Stimulated activated CD4-positive, alpha-beta T cell treated with anti-CD3 and anti-CD28 coated beads, Interleukin-2, amount 100 ng/mL, for 48 hours (primary cell): ENCODE measurements around the gene SELPLG.
"Not testable (repeated sequence)": the region's sequence is repeated elsewhere in the genome, so short reads cannot be mapped to it uniquely, and the experiment has no call there.

Source experiments
- DNase-seq, 2 donors: peaks; one replicate each; pipeline ENCODE4 v3.0.0-alpha.2; 2020

The SELPLG gene

DNA sequence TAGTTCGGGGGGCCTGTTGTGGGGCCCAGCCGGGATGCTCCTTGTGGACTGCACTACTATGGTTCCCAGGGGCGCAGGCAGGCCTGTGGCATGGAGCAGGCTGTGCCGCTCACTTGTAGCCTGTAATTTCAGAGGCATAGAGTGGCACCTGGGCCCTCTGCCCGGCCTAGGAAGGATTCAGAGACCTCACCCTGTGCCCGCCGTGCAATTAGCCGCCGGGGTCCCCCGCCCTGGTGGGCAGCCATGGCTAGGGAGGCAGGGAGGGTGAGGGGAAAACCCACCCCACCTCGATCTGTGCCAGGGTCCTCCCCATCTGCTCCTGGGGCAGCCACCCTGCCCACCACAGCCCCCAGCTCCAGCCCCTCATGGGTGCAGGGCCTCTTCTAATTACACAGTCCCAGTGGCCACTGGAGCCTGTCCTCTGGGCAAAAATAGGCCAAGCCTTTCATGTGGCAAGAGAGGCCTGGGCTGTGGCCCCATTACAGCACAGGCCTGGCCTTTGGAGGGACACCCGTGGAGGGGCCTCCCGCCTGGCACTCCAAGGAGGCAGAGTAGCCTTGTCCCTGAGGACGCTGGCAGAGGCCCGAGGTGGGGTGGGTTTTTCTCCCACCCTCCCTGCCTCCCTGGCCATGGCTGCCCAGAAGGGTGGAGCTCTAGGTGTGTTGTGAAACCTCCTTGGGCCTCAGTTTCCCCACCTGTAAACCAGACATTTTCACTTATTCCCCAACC, 30.6 kb downstream of the SELPLG start:
- no peak for DNase-seq

GRCh38 chr12:108602209-108602705, 31.4 kb downstream of the SELPLG start:
- DNase-seq: no peak

- DNase-seq: no peak
These were observed 33.0 kb downstream of the SELPLG start for GRCh38 chr12:108600702-108601007.

GRCh38 chr12:108599948-108600701, 33.6 kb downstream of the SELPLG start:
- DNase-seq: no peak

DNA sequence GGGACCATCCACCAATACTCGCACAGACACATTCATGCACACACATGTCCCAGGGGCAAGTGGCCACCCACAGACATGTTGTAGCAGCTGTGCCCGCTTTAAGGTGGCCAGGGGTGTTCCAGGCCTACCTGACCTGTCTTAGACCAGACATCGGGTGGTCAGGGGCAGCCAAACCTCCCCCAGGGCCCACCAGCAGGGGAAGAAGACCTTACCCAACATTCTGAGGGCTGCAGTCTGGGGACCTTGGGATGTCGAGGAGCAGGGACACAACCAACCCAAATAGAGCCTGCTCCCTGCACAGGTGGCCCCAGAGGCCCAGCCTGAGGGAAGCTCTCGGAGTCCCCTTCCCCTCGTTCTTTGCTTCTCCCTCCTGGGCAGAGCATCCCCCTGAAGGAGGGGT, 34.2 kb downstream of the SELPLG start:
- no peak for DNase-seq

DNA sequence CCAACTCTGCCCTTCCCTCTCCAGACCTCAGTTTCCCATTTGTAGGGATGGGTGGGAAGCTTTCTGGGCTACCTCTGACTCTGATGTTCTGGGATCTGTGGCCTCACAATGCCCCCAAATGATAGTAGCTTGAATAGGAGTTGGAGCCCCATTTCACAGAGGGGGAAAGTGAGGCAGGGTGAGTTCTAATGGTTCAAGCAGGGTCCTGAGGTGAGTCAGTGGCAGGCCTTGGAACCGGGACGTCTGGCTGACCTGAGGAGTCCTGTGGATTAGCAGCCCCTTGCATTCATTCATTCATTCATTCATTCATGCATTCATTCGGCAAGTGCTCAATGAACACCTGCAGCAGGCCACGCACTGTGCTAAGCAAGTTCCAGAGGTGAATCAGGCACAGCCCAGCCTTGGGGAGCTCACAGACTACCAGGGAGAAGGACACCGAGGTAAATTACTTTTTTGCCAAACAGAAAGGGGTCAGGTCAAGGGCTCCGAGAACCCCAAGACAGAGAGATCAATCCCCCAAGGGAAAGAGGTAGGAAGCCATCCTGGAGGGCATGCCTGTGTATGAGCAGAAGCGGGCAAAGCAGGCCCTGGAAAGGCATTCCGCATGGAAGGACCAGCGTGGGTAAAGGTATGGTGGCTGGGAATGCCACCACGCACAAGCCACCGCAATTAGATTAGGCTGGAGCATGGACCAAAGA, 35.0 kb downstream of the SELPLG start:
- DNase-seq: no peak

- DNase-seq: no peak
These were observed 35.9 kb downstream of the SELPLG start, which contains the start of gene TMEM119 for GRCh38 chr12:108597559-108598471. TMEM119 (minus strand) TSS chr12:108598084; CDS start chr12:108592383, 5,701 bp downstream.

- no peak for DNase-seq
These were observed 36.7 kb downstream of the SELPLG start for GRCh38 chr12:108596854-108597558.

- no peak for DNase-seq
These were observed 37.7 kb downstream of the SELPLG start for GRCh38 chr12:108595711-108596647.

DNA sequence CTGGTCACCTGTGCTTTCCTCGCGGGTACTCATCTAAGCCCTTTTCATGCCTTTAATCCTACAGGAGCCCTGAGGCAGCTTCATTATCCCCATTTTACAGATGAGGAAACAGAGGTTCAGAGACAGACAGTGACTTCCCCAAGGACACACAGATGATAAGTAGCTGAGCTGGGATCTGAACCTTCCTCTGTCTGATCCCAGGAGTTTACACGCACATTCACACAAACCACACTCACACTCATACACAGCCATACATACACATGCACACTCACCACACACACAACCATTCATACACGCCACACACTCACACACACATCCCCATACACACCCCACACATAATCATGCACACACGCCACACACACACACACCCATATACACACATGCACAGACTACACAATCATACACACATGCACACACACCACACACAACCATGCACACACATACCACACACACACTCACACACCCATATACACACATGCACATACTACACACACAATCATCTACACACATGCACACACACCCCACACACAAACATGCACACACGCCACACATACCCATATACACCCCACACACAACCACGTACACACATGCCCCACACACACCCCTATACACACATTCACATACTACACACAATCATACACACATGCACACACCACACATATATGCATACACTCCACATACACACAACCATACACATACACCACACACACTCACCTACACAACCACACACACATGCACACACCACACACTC, 38.6 kb downstream of the SELPLG start:
- no peak for DNase-seq

GRCh38 chr12:108594323-108594903, 39.3 kb downstream of the SELPLG start:
- no peak for DNase-seq

GRCh38 chr12:108592033-108592909, 41.4 kb downstream of the SELPLG start:
- no peak for DNase-seq

DNA sequence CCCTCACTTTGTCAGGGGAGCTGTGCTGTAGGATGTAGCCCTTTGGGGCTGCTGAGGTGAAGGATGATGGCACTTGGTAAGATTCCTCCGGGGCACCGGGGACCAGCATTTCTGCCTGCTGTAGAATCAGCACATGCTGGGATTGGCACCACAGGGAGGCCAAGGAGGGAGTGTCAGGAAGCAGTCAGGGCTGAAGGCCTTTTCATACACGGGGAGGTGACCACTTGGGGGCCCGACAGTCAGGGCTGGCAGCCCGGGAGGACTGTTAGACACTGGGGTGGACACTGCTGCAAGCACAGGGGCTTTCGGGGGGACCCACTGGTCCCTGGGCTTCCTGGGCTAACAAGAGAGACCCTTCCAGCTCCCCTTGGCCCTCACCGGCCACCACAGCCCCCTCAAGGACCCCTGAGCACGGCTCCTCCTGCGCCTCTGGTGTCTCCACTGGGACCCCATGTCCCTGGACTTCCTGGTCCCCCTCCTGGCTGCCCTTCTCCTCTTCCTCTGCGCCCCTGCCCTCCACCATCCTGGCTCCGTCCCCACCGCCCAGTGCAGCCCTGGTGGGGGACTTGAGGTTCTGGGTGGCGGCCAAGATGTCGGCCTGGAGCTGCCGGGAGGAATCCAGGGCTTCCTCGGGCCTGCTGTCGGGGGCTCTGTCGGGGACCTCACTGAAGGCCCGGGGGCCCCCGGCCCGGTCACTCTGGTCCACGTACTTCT, 42.3 kb downstream of the SELPLG start:
- DNase-seq: no peak

GRCh38 chr12:108590463-108590862, 43.2 kb downstream of the SELPLG start:
- DNase-seq: not testable (repeated sequence)

DNA sequence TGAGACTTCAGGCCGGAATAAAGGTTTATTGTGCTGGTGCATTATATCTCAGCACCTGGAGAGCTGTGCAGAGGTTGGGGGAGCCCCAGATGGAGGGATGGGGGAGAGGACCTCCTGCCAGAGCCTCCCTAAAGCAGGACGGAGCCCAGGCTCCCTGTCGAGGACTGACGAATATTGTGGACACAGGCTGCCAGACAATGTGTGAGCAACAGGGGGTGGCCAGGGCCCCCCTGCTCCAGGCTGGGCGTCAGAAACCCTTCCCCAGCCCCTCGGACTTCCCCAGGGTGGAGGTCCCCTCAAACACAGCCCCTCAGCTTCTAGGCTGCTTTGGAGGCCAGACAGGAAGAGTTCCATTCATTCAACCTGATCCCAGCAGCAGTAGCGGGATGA, 43.9 kb downstream of the SELPLG start:
- no peak for DNase-seq

DNA sequence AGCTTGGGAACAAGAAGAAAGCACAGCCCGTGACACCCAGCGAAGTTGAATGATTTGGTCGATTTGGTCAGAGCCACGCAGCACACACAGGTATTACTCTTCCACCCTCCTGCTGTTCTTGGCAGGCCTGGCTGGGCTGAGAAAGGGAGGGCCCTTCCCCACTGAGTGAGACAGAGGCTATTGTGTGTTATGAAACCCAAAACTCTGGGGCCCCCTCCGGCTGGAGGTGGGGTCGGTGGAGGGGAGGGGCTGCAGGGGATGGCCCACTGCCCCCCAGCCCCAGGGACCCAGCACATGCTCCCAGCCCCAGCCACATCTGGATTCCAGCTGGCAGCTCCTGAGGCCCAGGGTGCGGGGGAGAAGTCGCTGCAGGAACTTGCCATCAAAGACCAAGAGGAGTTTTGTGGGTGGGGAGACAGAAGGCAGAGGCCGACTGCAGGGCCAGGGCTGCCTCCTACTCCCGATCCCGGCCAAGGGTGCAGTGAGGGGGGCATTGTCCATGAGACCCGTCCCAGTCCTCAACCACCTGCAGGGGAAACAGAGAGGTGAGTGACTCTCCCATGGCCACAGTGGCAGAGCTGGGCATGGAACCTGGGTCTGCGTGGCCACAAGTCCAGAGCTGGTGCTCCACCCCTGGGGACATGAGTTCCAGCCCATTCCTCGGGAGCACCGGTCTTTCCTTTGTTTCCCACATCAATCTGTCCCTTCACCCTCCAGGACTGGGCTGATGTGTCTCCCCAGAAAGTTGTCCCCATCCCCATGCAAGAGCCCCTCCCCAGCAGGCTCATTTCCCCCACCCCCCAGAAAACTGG, 44.5 kb downstream of the SELPLG start:
- DNase-seq: no peak

DNA sequence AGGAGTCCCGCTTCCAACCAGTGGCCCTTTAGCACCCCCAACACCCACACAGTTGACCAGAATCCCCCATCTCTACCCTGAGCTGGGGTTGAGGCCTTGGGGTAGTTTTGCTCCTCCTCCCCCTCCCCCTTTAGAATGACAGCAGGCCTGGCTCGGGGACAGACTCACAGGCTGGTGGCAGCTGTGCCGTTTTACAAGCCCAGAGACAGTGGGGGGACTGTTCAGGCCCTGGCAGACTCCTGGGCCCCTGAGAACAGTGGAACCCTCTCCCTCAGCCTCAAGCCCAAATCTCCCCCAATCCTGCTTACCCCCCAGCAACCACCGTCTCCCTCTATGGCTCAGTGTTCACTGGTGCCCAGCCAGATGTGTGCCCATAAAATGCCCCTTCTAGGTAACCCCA, 45.9 kb downstream of the SELPLG start:
- DNase-seq: no peak
